Mesendoderm (in vitro differentiated cells): ENCODE data around the gene CLIP1.
"Not testable (repeated sequence)": the region's sequence is repeated elsewhere in the genome, so short reads cannot be mapped to it uniquely, and the experiment has no call there.

ENCODE experiments used
- DNase-seq: peaks from one replicate; pipeline ENCODE4 v3.0.0; 2013
- H2AK5ac ChIP-seq: 2 replicates; pipeline ENCODE4 v1.6.1; 2013; ENCODE audit warnings: low read length, inconsistent platforms
- H2BK120ac ChIP-seq: 2 replicates; pipeline ENCODE4 v1.6.1; 2013; ENCODE audit warnings: low read depth, mild to moderate bottlenecking, low read length, moderate library complexity, mixed read lengths
- H2BK15ac ChIP-seq: replicated peaks from 2 replicates; pipeline ENCODE4 v1.6.1; 2013; ENCODE audit warnings: low read depth, mild to moderate bottlenecking, moderate library complexity
- H2BK5ac ChIP-seq: 2 replicates; pipeline ENCODE4 v1.6.1; 2013; ENCODE audit warnings: low read length, inconsistent platforms
- H3K18ac ChIP-seq: 2 replicates; pipeline ENCODE4 v1.6.1; 2013; ENCODE audit warnings: mild to moderate bottlenecking, low read length, mixed read lengths
- H3K23ac ChIP-seq: one replicate; pipeline ENCODE4 v1.6.1; 2013; ENCODE audit warnings: low read length
- H3K27ac ChIP-seq: 2 replicates; pipeline ENCODE4 v1.5.1; 2013; ENCODE audit warnings: low read depth, mild to moderate bottlenecking, inconsistent platforms, low read length, moderate library complexity
- H3K27me3 ChIP-seq: 2 replicates; pipeline ENCODE4 v1.6.1; 2013; ENCODE audit warnings: low read length, control low read depth, mild to moderate bottlenecking, inconsistent platforms; ENCODE audit not compliant: insufficient read depth, poor library complexity
- H3K36me3 ChIP-seq: 2 replicates; pipeline ENCODE4 v1.6.1; 2013; ENCODE audit warnings: low read length, inconsistent platforms; ENCODE audit not compliant: control insufficient read depth, insufficient read depth
- H3K4ac ChIP-seq: one replicate; pipeline ENCODE4 v1.6.1; 2013; ENCODE audit warnings: low read depth, mild to moderate bottlenecking, low read length, moderate library complexity
- H3K4me1 ChIP-seq: 2 replicates; pipeline ENCODE4 v1.6.1; 2013; ENCODE audit warnings: low read depth, low read length, inconsistent platforms; ENCODE audit not compliant: control insufficient read depth
- H3K4me2 ChIP-seq: 2 replicates; pipeline ENCODE4 v1.6.1; 2013; ENCODE audit warnings: low read length
- H3K4me3 ChIP-seq: 2 replicates; pipeline ENCODE4 v1.5.1; 2013; ENCODE audit warnings: mild to moderate bottlenecking, low read length
- H3K56ac ChIP-seq: one replicate; pipeline ENCODE4 v1.6.1; 2013; ENCODE audit warnings: low read length
- H3K79me1 ChIP-seq: 2 replicates; pipeline ENCODE4 v1.6.1; 2013; ENCODE audit warnings: low read length, inconsistent platforms
- H3K79me2 ChIP-seq: 2 replicates; pipeline ENCODE4 v1.6.1; 2013; ENCODE audit warnings: mild to moderate bottlenecking, low read length; ENCODE audit not compliant: control insufficient read depth, insufficient read depth
- H3K9ac ChIP-seq: 2 replicates; pipeline ENCODE4 v1.6.1; 2013; ENCODE audit warnings: low read length, inconsistent platforms
- H4K5ac ChIP-seq: one replicate; pipeline ENCODE4 v1.6.1; 2013; ENCODE audit warnings: low read length
- H4K8ac ChIP-seq: one replicate; pipeline ENCODE4 v1.6.1; 2013; ENCODE audit warnings: low read depth, mild to moderate bottlenecking, control low read depth, low read length, moderate library complexity
- WGBS: extraction: QIAGEN DNeasy Blood & Tissue Kit; methylation state at CpG from one replicate; pipeline ENCODE4 v1.1.7; 2013; ENCODE audit warnings: low lambda C conversion rate, missing lambda C conversion rate; ENCODE audit not compliant: insufficient coverage; ENCODE audit errors: extremely low coverage; 5-methylcytosine and 5-hydroxymethylcytosine counted together

Gene CLIP1

GRCh38 chr12:122419094-122419493 lies 3.4 kb downstream of the CLIP1 start:
- not testable (repeated sequence) for H2AK5ac ChIP-seq
- WGBS = no CpG with 5 or more reads among the region's 3 CpGs

GRCh38 chr12:122415665-122416064 lies 6.8 kb downstream of the CLIP1 start:
- H3K9ac ChIP-seq, H2AK5ac ChIP-seq, H2BK120ac ChIP-seq, H3K4me3 ChIP-seq, H3K79me1 ChIP-seq, H3K56ac ChIP-seq, H3K23ac ChIP-seq, H3K4me2 ChIP-seq, H2BK5ac ChIP-seq, H3K18ac ChIP-seq, DNase-seq, H3K4ac ChIP-seq, H3K4me1 ChIP-seq, H2BK15ac ChIP-seq, H3K27ac ChIP-seq, H4K8ac ChIP-seq, H3K27me3 ChIP-seq, H4K5ac ChIP-seq, H3K36me3 ChIP-seq: not testable (repeated sequence)
- peaks cover 13% of the 10 kb centered on the region for H3K79me2 ChIP-seq
- no CpG with 5 or more reads among the region's 7 CpGs for WGBS

More at GRCh38 chr12:122419094-122419493, 3.4 kb downstream of the CLIP1 start:
- not testable (repeated sequence) for H2BK15ac ChIP-seq, H3K27ac ChIP-seq, H3K56ac ChIP-seq, H3K4me1 ChIP-seq, H3K23ac ChIP-seq, H3K4ac ChIP-seq, H3K36me3 ChIP-seq, H3K4me3 ChIP-seq, H2BK120ac ChIP-seq, H2BK5ac ChIP-seq, H3K4me2 ChIP-seq, DNase-seq, H3K9ac ChIP-seq, H4K8ac ChIP-seq, H3K79me1 ChIP-seq, H3K18ac ChIP-seq, H3K27me3 ChIP-seq, H4K5ac ChIP-seq
- peaks cover 21% of the 10 kb centered on the region for H3K79me2 ChIP-seq

GRCh38 chr12:122413516-122414404 lies 8.7 kb downstream of the CLIP1 start:
- no peak overlapping the region for H3K56ac ChIP-seq
- H3K79me2 ChIP-seq = peaks cover 5% of the 10 kb centered on the region
- H2BK120ac ChIP-seq = no peak overlapping the region
- H3K23ac ChIP-seq = no peak overlapping the region
- H4K5ac ChIP-seq = no peak overlapping the region
- no peak overlapping the region for H2BK5ac ChIP-seq
- no peak overlapping the region for H3K27ac ChIP-seq
- H3K4ac ChIP-seq = no peak overlapping the region
- no peaks in the 10 kb centered on the region for H3K36me3 ChIP-seq
- no peak overlapping the region for H4K8ac ChIP-seq
- H3K4me1 ChIP-seq = no peaks in the 10 kb centered on the region
- no peak for DNase-seq
- no peak overlapping the region for H3K4me2 ChIP-seq
- no peak overlapping the region for H2BK15ac ChIP-seq
- H3K18ac ChIP-seq = no peak overlapping the region
- H3K79me1 ChIP-seq = peaks cover 3% of the 10 kb centered on the region
- no peak overlapping the region for H3K4me3 ChIP-seq
- H2AK5ac ChIP-seq = no peak overlapping the region
- no CpG with 5 or more reads among the region's 5 CpGs for WGBS
- no peaks in the 10 kb centered on the region for H3K27me3 ChIP-seq
- H3K9ac ChIP-seq = no peak overlapping the region

- H3K56ac ChIP-seq = no peak overlapping the region
- no CpG with 5 or more reads among the region's 4 CpGs for WGBS
- H3K18ac ChIP-seq = no peak overlapping the region
Measured at GRCh38 chr12:122412851-122413433, 9.5 kb downstream of the CLIP1 start.

GRCh38 chr12:122411537-122411936 lies 10.9 kb downstream of the CLIP1 start:
- DNase-seq = no peak
- Histone ChIP-seq H3K79me1 (peaks cover 3% of the 10 kb centered on the region), H3K23ac (no peak overlapping the region), H3K4me3 (no peak overlapping the region), H2BK120ac (no peak overlapping the region), H3K4me1 (no peaks in the 10 kb centered on the region), H2BK15ac (no peak overlapping the region), H2AK5ac (no peak overlapping the region), H3K4ac (no peak overlapping the region), H3K36me3 (no peaks in the 10 kb centered on the region), H3K4me2 (no peak overlapping the region), H3K18ac (no peak overlapping the region), H4K8ac (no peak overlapping the region), H3K79me2 (peaks cover 2% of the 10 kb centered on the region), H3K27me3 (no peaks in the 10 kb centered on the region), H3K27ac (no peak overlapping the region), H3K56ac (no peak overlapping the region), H4K5ac (no peak overlapping the region), H3K9ac (no peak overlapping the region), H2BK5ac (no peak overlapping the region)
- WGBS = no CpG with 5 or more reads among the region's 3 CpGs

More at GRCh38 chr12:122412851-122413433, 9.5 kb downstream of the CLIP1 start:
- Histone ChIP-seq H2BK120ac (no peak overlapping the region), H3K36me3 (no peaks in the 10 kb centered on the region), H3K27me3 (no peaks in the 10 kb centered on the region), H3K79me1 (peaks cover 3% of the 10 kb centered on the region), H4K8ac (no peak overlapping the region), H3K79me2 (peaks cover 2% of the 10 kb centered on the region), H3K4me3 (no peak overlapping the region), H3K23ac (no peak overlapping the region), H3K27ac (no peak overlapping the region), H3K4me1 (no peaks in the 10 kb centered on the region), H2AK5ac (no peak overlapping the region), H2BK15ac (no peak overlapping the region), H2BK5ac (no peak overlapping the region), H4K5ac (no peak overlapping the region), H3K9ac (no peak overlapping the region), H3K4ac (no peak overlapping the region), H3K4me2 (no peak overlapping the region)
- no peak for DNase-seq
